HG02884 (cell line): Measurements from ENCODE around the gene CENPC.
"Not testable (repeated sequence)": the region's sequence is repeated elsewhere in the genome, so short reads cannot be mapped to it uniquely, and the experiment has no call there.

Experiments
- ATAC-seq: cut with Tn5 transposase; IDR thresholded peaks from one replicate; pipeline ENCODE4 v1.9.1; 2021; ENCODE audit warnings: mild to moderate bottlenecking, moderate library complexity; ENCODE audit not compliant: unreplicated experiment

The CENPC gene

DNA sequence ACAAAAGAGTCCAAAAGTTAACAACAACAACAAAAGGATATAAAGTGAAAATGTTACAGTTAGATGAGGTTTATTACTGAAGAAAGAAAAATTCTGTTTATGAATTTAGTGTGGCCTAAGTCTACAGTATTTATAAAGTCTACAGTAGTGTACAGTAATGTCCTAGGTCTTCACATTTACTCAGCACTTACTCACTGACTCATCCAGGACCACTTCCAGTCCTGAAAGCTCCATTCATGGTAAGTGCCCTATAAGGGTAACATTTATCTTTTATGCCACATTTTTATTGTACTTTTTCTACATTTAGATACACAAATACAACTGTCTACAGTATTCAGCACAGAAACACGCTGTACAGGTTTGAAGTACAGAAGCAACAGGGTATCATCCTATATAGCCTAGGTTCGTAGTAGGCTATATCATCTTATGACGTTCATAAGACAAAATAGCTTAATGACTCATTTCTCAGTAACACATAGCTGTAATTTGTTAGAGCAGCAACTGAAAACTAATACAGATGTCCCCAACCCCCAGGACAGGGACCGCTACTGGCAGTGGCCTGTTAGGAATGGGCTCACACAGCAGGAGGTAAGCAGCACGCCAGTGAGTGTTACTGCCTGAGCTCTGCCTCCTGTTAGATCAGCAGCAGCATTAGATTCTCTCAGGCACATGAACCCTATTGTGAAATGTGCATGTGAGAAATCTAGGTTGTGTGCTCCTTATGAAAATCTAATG is 61.3 kb downstream of the CENPC start:
- ATAC-seq: no peak

DNA sequence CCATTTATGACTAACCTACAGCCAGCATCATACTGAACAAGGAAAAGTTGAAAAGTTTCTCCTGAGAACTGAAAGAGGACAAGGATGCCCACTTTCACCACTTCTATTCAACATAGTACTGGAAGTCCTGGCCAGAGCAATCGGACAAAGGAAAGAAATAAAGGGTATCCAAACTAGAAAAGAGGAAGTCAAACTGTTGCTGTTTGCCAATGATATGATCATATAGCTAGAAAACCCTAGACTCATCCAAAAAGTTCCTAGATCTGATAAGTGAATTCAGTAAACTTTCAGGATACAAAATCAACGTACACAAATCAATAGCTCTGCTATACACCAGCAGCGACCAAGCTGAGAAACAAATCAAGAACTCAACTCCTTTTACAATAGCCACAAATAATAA is 64.5 kb downstream of the CENPC start:
- no peak for ATAC-seq

DNA sequence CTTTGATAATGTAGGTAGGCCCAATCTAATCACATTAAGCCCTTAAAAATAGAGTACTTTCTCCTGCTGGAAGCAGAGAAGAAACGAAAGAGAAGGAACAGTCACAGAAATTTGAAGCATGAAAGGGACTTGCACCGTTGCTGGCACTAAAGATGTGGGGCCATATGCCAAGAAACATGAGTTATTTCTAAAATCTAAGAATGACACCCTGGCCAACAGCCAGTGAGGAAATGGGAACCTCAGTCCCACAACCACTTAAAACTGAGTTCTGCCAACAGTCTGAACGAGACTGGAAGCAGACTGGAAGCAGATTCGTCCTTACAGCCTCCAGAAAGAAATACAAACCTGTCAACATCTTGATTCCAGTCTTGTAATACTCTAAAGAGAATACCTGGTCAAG is 70.1 kb downstream of the CENPC start:
- ATAC-seq: no peak

DNA sequence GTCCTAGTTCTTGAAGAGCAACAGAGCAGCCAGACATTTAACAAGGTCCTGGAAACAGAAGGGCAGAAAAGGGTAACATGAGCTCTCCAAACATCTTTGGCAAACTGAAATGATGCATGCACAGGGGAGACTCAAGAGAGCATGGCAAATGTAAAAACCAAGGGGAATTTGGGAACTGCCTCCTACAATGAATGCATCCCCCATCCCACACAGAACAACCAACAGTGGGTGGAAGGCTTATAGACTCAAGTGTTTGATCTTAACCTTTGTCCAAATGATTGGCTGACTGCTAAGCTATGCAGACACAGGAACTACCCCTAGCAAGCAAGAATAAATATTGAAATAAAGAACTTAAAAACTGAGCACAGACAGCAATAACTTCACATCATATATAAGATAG is 74.4 kb downstream of the CENPC start:
- ATAC-seq: no peak

DNA sequence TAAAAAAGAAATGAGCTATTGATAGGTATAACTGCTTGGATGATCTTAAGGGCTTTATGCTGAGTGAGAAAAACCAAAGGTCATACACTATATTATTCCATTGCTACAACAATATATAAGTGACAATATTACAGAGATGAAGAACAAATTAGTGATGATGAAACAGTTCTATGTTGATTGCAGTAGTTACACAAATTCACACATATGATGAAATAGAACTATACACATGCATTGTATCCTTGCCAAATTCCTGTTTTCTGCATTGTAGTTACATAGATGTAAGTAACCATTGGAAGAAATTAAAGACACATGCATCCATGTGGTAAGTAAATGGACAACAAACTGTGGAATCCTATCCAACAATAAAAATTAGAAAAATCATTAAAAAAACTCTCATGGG is 76.5 kb downstream of the CENPC start:
- no peak for ATAC-seq

DNA sequence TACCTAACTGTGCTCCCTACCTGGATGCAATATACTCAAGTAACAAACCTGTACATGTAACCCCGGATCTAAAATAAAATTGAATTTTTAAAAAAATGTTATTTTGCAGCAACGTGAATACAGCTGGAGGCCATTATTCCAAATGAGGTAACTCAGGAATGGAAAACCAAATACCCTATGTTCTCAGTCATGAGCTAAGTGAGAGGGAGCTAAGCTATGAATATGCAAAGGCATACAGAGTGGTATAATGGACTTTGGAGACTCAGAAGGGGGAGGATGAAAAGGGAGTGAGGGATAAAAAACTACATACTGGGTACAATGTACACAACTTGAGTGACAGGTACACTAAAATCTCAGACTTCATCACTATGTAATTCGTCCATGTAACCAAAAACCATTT is 78.6 kb downstream of the CENPC start:
- no peak for ATAC-seq

DNA sequence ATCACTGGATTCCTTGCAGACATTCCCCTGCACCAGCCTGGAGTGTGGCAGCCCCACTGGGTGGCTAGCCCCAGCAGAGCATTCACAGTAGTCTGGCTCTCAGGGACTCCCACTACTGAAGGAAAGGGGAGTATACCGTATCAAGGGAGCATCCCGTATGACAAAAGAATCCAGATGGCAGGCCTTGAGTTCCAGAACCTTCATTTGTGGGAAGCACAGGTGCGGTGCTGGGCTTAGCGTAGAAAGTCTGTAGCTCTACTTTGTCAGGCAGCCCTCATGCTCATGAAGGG is 79.6 kb downstream of the CENPC start:
- no peak for ATAC-seq

DNA sequence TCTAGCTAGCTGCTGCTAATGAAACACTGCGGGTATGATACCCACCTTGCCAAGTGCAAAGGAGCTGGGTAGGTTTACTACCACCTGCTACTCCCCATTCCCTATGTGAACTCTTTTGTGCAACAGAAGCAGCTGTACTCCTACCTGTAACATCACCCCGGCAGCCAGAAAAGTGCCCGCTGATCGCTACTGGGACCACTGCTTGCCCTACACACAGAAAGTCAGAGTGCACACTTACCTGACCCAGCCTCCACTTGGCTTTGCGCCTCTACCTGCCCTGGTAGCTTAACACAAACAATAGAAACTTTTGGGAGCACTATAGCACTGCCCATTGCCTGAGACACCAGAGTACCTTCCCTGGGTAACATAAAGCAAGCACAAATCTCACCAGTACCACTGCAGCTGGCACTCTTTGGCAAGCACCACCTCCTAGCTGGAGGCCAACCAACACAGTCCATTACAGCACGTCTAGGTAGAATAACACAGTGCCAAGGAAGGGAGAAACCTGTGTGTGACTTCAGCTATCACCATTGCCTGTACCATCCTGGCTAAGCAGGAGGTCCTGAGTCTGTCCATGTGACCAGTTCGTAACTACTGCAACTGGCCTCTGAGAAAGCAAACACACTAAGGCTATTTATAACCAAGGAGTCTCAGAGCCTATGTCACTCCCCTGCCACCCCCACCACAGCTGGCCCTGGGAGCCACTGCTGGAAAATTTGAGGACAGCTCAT is 80.1 kb downstream of the CENPC start:
- no peak for ATAC-seq

DNA sequence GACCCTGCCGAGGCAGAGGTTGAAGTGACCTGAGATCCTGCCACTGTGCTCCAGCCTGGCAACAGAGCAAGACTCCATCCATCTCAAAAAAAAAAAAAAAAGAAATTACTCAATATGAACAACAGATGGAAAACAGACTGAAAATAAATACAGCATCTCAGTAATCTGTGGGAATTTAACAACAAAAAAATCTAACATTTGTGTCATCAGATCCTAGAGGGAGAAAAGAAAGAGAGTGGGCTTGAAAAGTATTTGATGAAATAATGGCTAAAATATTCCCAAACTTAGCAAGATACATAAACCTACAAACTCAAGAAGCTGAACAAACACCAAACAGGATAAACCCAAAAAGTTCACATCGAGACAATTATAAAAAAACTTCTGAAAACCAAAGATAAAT is 84.7 kb downstream of the CENPC start:
- no peak for ATAC-seq

DNA sequence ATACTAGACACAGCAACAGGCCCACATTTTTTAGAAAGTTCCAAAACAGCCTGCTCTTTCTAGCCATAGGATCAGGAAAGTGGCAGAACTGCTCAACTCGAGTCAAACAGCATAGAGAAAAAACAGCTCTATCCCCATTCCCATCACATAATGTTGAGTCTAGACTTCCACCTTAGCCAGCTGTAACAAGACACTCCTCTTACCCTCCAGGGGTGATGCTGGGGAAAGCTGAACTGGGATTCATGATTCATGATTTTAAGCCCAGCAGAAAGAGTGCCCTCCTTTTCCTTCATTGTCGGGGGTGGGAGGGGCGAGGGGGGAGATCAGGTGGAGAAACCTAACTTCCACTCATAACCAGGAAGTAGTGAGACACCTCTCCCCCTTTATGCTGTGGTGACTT is 86.1 kb downstream of the CENPC start:
- ATAC-seq: no peak

DNA sequence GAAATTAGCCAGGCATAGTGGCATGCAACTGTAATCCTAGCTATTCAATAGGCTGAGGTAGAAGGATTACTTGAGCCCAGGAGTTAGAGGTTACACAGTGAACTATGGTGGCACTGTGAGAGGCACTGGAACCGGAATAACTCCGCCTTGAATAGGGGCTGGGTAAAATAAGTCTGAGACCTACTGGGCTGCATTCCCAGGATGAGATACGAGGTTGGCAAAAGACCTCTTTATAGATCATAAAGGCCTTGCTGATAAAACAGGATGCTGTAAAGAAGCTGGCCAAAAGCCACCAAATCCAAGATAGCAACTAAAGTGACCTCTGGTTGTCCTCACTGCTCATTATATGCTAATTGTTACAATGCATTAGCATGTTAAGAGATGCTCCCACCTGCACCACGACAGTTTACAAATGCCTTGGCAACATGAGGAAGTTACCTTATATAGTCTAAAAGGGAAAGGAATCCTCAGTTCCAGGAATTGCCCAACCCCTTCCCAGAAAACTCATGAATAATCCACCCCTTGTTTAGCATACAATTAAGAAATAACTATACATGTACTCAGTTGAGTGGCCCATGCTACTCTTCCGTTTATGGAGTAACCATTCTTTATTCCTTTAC is 88.6 kb downstream of the CENPC start:
- ATAC-seq: no peak

DNA sequence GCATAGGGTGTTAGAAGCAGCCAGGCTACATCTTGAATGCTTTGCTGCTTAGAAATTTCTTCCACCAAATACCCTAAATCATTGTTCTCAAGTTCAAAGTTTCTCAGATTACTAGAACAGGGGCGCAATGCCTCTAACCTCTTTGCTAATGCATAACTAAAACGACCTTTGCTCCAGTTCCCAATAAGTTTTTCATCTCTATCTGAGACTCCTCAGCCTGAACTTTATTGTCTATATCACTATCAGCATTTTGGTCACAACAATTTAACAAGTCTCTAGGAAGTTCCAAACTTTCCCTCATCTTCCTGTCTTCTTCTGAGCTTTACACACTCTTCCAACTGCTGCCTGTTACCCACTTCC is 92.5 kb downstream of the CENPC start:
- not testable (repeated sequence) for ATAC-seq

DNA sequence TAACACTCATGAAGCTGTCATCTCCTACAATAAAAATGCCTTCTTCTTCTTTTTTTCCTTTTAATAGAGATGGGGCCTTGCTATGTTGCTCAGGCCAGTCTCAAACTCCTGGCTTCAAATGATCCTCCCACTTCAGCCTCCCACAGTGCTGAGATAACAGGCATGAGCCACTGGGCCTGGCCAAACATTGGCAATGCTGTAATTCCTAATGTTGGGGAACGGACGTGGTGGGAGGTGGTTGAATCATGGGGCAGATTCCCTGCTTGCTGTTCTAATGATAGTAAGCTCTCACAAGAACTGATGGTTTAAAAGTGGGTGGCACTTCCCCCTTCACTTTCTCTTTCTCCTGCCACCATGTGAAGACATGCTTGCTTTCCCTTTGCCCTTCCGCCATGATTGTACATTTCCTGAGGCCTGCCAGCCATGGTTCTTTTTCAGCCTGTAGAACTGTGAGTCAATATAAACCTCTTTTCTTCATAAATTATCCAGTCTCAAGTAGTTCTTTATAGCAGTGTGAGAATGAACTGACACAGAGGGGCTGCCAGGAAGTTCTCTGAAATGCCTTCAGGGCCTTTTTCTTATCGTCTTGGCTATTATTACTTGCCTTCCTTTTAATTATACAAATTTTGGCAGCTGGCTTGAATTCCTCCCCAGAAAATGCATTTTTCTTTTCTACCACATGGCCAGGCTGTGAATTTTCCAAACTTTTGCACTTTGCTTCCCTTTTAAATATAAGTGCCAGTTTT is 93.0 kb downstream of the CENPC start:
- no peak for ATAC-seq

DNA sequence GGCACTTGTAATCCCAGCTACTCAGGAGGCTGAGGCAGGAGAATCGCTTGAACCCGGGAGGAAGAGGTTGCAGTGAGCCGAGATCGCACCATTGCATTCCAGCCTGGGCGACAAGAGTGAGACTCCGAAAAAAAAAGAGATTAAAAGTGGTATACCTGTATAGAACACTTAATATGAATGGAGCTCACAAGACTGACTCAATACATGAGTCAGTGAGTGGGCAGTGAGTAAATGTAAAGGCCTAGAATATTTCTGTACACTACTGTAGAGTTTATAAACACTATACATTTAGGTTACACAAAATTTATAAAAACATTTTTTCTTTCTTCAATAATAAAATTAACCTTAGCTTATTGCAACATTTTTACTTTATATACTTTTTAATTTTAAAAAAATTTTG is 93.8 kb downstream of the CENPC start:
- no peak for ATAC-seq

DNA sequence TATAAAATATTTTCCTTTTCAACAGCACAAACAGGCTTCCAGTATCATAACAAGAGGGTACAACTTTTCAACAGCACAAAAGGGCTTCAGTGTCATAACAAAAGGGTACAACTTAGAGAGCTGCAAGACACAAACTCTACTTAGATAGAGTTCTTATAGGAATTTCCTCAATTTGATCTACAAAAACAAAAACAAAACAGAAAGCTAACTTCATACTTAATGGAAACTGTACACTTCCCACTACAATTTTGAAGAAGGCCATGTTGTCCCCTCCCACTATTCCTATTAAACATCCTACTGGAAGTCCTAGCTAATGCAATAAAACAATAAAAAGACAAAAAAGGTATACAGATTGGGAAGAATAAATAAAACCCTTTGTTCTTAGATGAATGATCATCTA is 96.7 kb downstream of the CENPC start:
- no peak for ATAC-seq

DNA sequence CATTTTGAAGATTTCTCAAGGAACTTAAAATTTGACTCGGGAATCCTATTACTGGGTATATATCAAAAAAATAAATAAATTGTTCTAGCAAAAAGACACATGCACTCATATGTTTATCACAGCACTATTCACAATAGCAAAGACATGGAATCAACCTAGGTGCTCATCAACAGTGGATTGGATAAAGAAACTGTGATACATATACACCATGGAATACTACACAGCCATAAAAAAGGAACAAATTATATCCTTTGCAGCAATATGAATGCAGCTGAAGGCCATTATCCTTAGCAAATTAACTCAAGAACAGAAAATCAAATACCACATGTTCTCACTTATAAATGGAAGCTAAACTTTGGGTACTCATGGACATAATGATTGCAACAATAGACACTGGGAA is 97.4 kb downstream of the CENPC start:
- ATAC-seq: no peak

DNA sequence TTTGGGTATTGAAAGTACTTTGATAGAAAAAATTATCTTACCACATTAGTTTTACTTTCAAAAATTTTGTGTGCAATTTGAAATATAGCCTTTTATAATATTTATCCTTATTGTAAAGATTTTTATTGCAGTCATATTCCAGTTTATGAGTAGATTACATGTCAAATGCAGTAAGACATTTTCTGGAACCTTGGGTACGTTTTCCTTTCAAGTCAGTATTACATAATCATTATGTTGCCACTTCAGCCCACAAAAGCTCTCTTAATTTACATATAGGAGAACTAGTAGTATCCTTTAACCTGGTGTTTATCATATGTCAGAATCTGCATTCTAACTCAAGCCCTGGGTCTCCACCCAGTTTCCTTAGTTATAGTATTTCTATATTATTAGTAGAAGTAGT is 98.5 kb downstream of the CENPC start:
- ATAC-seq: no peak

DNA sequence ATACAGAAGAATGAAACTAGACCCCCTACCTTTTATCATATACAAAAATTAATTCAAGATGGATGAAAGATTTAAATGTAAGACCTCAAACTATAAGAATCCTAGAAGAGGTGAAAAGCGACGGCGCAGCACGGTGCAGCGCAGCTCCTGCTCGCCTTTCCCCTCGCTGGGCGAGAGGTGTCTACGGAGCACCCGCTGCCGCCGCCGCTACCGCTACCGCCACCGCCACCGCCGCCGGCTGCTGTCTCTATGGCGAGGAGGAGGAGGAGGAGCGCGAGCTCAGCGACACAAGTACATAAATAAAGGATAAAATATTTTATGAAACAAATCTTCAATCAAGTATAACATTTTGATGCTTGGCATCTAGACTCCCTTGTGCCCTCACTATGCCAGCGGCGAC is 99.4 kb downstream of the CENPC start:
- ATAC-seq: not testable (repeated sequence)

DNA sequence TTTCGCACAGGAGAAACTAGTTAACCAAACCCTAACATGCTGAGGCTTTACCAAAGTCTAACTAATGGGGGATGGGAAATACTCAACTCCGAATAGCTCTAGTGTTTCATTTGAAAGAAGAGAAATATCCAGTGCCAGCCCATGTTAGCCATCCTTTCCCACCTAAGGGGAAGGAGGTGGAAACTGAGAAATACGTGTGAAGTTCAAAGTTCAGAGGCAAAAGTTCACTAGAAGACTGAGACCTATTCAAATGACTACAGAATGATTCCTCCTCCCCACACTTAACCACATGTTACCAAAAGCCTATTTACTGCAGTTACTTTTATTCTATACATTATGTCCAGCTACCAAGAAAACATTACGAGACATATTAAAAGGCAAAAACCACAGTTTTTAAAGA is 106.3 kb downstream of the CENPC start:
- ATAC-seq: no peak

DNA sequence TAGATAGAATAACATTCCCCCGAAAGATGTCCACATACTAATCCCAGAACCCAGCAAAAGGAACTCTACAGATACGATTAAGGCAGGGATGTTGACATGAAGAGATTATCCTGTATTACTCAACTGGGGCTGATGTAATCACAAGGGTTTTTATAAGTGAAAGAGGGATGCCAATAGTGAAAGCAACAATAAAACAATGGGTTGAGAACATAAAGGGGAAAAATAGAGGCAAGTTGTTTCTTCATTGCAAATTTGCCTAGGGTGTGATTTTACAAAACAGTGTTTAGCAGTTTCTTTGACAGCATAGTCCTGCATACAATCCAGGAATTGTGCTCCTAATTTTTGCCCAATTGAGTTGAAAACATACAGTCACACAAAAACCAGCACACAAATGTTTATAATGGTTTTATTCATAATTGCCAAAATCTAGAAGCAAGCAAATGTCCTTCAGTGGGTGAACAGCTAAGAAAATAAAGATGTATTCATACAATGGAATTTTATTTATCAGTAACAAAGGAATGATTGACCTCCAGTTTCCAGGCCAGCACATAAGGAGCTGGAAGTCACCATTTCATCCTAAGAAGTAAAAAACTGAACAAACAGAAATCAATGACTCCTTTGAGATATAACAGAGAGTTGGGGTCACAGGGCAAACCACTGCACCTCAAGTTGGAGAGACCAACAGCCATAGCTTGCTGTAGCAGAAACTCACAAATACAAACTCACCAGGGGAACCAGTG is 107.2 kb downstream of the CENPC start:
- ATAC-seq: no peak

DNA sequence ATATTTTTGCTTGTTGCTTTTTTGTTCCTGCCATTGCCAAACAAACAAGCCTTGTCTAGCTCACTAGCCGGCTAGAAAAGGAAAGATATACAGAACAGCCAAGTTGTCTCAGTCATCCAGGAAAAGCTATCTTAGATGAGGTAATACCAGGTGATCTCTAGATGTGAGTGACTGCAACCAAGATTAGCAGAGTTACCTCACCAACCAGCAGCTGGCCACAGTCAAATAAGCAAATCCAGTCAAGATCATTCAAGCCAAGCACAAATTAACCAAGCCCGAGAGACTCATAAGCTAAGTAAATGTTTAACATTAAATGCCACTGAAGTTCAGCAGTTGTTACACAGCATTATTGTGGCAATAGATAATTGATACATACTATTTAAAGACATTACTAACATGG is 108.6 kb downstream of the CENPC start:
- no peak for ATAC-seq
